Epithelial cell of proximal tubule (primary cell): ENCODE data around the gene PSMC6. TPM values are rescaled to one million over a fixed set of nuclear protein-coding genes. Genes with fewer than 3 reads are reported as not detected.
"Not testable (repeated sequence)": the region's sequence is repeated elsewhere in the genome, so short reads cannot be mapped to it uniquely, and the experiment has no call there.

Experiments used
- DNase-seq: peaks from one replicate; pipeline ENCODE4 v3.0.0-alpha.2; 2011; ENCODE audit warnings: low read depth
- H3K4me3 ChIP-seq: 2 replicates; pipeline ENCODE4 v1.5.1; 2011; ENCODE audit warnings: low read depth, mild to moderate bottlenecking, low read length
- total RNA-seq: library from RNA; depleted of rRNA; stranded (reverse); fragments of >200 nt; gene quantifications from 2 replicates; pipeline ENCODE4 v1.2.3, GENCODE V29; 2015
- TF ChIP-seq, protein P1 (sequence below): conservative IDR thresholded peaks from 2 replicates; pipeline ENCODE4 v1.5.1; 2012; ENCODE audit warnings: low read depth, mild to moderate bottlenecking, low read length

PSMC6 gene
- total RNA-seq, 1 donor from 2014 or later: 102 TPM

DNA sequence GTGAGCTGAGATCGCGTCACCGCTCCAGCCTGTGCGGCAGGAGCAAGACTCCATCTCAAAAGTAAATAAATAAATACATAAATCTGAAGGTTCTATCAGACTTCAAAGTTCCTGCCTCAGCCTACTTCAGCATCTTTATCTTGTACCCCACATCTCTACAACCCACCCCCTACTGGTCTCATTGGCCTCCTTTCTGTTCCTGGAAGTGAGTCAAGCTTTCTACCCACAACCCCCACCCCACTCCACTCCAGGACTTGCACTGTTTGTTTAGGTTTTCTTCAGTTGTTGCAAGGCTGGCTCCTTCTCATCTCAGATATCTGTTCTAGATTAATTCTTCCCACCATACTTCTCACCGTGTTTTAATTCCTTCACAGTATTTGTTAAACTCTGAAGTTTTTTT lies 714 bp upstream of the PSMC6 start:
- TF ChIP-seq, protein P1, sequence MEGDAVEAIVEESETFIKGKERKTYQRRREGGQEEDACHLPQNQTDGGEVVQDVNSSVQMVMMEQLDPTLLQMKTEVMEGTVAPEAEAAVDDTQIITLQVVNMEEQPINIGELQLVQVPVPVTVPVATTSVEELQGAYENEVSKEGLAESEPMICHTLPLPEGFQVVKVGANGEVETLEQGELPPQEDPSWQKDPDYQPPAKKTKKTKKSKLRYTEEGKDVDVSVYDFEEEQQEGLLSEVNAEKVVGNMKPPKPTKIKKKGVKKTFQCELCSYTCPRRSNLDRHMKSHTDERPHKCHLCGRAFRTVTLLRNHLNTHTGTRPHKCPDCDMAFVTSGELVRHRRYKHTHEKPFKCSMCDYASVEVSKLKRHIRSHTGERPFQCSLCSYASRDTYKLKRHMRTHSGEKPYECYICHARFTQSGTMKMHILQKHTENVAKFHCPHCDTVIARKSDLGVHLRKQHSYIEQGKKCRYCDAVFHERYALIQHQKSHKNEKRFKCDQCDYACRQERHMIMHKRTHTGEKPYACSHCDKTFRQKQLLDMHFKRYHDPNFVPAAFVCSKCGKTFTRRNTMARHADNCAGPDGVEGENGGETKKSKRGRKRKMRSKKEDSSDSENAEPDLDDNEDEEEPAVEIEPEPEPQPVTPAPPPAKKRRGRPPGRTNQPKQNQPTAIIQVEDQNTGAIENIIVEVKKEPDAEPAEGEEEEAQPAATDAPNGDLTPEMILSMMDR: no peak
- peak overlapping the region; percentile 82 for H3K4me3 ChIP-seq
- no peak for DNase-seq

DNA sequence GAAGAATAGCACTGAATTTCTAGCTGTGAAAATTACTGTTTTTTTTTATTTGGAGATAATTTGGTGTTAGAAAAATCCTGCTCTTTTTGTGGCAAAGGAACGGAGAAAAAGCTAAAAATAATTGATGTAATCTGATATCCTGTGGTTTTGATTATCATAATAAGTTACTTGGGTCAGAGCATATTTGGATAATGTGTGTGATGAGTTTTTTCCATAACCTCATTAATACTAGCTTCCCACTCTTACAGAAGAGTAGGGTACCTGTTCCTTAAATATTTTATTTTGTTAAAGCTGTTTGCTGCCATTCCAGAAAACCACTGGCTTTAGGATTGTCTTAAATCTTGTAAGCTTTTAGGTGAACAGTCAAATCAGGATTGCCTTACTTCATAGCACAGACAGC lies 4.7 kb downstream of the PSMC6 start:
- TF ChIP-seq, protein P1: no peak
- H3K4me3 ChIP-seq: no peak overlapping the region
- DNase-seq: no peak

DNA sequence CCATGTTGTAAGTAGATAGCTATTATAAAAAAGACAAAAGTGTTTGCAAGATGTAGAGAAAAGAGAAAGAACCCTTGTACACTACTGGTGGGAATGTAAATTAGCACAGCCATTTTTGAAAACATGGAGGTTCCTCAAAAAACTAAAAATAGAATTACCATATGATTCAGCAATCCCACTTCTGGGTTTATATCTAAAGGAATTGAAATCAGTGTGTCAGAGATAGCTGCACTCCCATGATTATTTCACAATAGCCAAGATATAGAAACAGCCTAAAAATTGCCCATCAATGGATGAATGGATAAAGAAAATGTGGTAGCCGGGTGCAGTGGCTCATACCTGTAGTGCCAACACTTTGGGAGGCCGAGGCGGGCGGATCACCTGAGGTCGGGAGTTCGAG lies 9.2 kb downstream of the PSMC6 start:
- TF ChIP-seq, protein P1: no peak
- no peak for DNase-seq
- no peak overlapping the region for H3K4me3 ChIP-seq

DNA sequence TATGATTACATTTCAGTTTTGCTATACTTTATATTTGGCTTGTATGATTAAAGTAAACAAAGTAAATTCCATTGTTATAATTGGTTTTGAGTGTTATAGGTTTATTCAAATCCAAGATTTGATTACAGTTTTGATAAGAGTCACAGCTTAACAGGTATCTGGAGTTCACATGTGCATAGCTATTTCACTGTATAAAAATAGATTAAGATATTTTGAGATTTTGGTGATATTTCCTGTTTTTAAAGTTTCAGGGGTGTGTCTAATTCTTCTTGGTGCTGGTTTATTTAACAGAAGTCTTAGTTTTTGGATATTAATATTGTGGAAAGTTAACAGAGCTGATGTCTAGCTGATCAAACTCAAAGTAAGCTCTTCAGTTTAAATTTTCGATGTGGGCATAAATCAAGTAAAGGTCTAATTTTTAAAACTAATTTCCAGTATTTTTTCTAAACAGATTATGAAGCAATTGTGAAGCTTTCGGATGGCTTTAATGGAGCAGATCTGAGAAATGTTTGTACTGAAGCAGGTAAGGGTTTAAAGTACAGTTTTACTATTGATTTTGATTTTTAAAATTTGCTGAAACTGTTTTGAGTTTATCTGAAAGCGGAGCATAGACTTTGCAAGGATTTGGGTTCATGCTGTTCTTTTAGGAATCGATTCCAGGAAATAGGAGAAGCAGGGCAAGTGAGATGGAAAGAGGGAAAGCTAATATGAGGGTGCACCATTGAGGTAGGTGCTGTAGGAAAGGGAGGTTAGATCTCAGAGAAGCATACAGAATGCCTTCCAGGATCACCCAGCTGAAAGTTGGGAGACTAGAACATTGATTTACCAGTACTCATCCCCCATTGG lies 16.7 kb downstream of the PSMC6 start:
- no peak overlapping the region for H3K4me3 ChIP-seq
- DNase-seq: no peak
- TF ChIP-seq, protein P1: no peak

DNA sequence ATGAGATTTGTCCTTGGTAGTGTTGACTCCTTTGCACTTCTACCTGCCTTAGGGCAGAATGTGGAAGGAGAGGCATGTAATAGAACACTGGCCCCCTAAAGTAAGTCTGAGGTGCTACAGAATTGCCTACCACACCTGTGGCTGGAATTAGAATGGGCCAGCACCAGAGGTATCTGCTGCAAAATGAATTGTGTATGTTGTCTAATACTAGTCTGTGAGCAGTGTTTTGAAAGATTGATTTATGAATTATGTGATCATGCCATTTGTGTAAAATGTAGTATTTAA lies 17.3 kb downstream of the PSMC6 start:
- no peak overlapping the region for H3K4me3 ChIP-seq
- TF ChIP-seq, protein P1: no peak

DNA sequence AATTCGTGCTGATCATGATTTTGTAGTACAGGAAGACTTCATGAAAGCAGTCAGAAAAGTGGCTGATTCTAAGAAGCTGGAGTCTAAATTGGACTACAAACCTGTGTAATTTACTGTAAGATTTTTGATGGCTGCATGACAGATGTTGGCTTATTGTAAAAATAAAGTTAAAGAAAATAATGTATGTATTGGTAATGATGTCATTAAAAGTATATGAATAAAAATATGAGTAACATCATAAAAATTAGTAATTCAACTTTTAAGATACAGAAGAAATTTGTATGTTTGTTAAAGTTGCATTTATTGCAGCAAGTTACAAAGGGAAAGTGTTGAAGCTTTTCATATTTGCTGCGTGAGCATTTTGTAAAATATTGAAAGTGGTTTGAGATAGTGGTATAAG lies 20.5 kb downstream of the PSMC6 start:
- not testable (repeated sequence) for DNase-seq, H3K4me3 ChIP-seq

More for the DNA sequence above, 17.3 kb downstream of the PSMC6 start:
- DNase-seq: no peak

DNA sequence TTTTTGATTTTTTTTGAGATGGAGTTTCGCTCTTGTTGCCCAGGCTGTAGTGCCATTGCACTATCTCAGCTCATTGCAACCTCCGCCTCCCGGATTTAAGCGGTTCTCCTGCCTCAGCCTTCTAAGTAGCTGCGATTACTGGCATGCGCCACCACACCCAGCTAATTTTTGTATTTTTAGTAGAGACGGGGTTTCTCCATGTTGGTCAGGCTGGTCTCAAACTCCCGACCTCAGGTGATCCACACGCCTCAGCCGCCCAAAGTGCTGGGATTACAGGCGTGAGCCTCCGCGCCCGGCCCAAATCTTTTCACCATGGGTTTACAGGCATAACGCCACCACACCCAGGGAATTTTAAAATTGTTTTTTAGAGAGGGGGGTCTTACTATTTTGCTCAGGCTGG lies 22.0 kb downstream of the PSMC6 start:
- not testable (repeated sequence) for H3K4me3 ChIP-seq

DNA sequence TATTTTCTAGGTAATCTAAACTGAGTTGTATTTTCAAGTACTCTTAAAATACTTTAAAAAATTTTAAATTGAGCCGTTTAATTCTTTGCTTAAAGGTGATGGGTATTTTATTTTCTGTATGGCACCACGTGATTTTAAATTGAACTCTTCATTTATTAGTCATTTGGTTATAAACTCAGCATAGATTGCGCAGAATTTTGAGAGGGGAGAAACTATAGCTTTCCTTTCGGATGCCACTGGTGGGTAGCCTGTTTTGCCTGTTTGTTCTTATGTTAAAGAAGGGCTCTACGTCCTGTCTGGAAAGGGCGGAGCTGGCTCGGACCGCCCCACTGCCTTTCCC lies 22.6 kb downstream of the PSMC6 start:
- no peak for DNase-seq
- peak overlapping the region; percentile 39 for H3K4me3 ChIP-seq
- TF ChIP-seq, protein P1: no peak

More for the DNA sequence above, 22.0 kb downstream of the PSMC6 start:
- DNase-seq: not testable (repeated sequence)
